Ishikawa (cell line): ENCODE measurements around the gene FBRSL1.

Source experiments
- CEBPB ChIP-seq: IDR thresholded peaks from 2 replicates; pipeline ENCODE4 v1.6.1; 2012
- CREB1 ChIP-seq: IDR thresholded peaks from 2 replicates; pipeline ENCODE4 v1.6.1; 2012; ENCODE audit warnings: low read depth
- EP300 ChIP-seq: IDR thresholded peaks from 2 replicates; pipeline ENCODE4 v1.6.1; 2012; ENCODE audit warnings: borderline replicate concordance
- FOXM1 ChIP-seq: IDR thresholded peaks from 2 replicates; pipeline ENCODE4 v1.6.1; 2012; ENCODE audit warnings: low read depth, borderline replicate concordance
- MAX ChIP-seq: IDR thresholded peaks from 2 replicates; pipeline ENCODE4 v1.6.1; 2012
- NFIC ChIP-seq: IDR thresholded peaks from 2 replicates; pipeline ENCODE4 v1.6.1; 2012
- RAD21 ChIP-seq: IDR thresholded peaks from 2 replicates; pipeline ENCODE4 v1.6.1; 2012; ENCODE audit warnings: low read depth
- REST ChIP-seq: IDR thresholded peaks from 2 replicates; pipeline ENCODE4 v1.6.1; 2012; ENCODE audit warnings: low read depth, mild to moderate bottlenecking
- TCF12 ChIP-seq: IDR thresholded peaks from 2 replicates; pipeline ENCODE4 v1.6.1; 2012; ENCODE audit warnings: low read depth
- USF1 ChIP-seq: IDR thresholded peaks from 2 replicates; pipeline ENCODE4 v1.6.1; 2012
- YY1 ChIP-seq: IDR thresholded peaks from 2 replicates; pipeline ENCODE4 v1.6.1; 2012; ENCODE audit warnings: low read depth
- ZBTB7A ChIP-seq: IDR thresholded peaks from 2 replicates; pipeline ENCODE4 v1.6.1; 2012; ENCODE audit warnings: low read depth

- no peak for TF ChIP-seq REST
- no peak for TF ChIP-seq YY1
- no peak for TF ChIP-seq CEBPB
- no peak for TF ChIP-seq MAX
- no peak for TF ChIP-seq RAD21
- no peak for TF ChIP-seq EP300
- no peak for TF ChIP-seq TCF12
- TF ChIP-seq CREB1 = no peak
- TF ChIP-seq NFIC = no peak
- TF ChIP-seq FOXM1 = no peak
- TF ChIP-seq ZBTB7A = no peak
- TF ChIP-seq USF1 = no peak
Observed at GRCh38 chr12:132547205-132547740, 57.3 kb downstream of the FBRSL1 start.
